ENCODE measurements around the gene PIEZO1. TPM values are rescaled to one million over a fixed set of nuclear protein-coding genes. Genes with fewer than 3 reads are reported as not detected.

Gene PIEZO1
- total and polyA plus RNA-seq, 9 of the 15 experiments (the other 6 are each of a cell fraction or from before 2014, with no cell fraction given), result 3.6 to 432 (median 131) TPM

DNA sequence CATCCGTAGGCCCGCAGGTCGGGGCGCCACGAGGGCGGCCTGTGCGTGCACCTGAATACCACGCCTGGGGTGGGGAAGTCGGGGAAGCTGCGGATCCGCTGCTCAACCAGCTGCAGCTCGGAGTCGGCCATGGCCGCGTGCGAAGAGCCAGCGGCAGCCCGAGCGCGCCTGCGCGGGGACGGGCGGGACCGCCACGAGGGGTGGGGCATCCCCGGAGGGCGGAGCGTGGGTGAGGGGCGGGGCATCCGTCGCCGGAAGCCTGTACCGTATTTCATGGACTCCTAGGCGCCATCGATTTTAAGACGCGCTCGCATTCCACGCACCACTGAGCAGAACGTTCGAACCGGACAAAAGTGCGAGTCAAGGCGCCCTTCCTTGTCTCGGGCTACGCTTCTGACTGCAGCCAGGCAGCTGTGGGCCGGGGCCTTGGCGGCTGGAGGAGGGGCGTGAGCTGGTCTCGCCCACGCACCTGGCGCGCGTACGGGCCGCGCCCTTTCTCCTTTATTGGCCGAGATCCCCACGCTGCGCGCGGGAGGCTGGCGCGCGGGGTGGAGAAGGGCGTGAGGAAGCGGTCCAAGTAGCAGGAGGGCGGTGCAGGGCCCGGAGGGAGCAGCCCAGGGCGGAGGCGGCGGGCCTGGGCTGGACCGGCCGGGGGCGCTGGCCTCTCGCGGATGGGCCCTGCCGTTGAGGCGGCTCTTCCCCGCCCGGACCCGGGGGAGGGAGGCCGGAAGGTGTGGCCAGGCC, 26.9 kb upstream of the PIEZO1 start, which contains the start of gene APRT (continued):
- TF ChIP-seq, protein P1, sequence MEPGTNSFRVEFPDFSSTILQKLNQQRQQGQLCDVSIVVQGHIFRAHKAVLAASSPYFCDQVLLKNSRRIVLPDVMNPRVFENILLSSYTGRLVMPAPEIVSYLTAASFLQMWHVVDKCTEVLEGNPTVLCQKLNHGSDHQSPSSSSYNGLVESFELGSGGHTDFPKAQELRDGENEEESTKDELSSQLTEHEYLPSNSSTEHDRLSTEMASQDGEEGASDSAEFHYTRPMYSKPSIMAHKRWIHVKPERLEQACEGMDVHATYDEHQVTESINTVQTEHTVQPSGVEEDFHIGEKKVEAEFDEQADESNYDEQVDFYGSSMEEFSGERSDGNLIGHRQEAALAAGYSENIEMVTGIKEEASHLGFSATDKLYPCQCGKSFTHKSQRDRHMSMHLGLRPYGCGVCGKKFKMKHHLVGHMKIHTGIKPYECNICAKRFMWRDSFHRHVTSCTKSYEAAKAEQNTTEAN (CRISPR knock-in tag; IDR thresholded peaks at IDR 0.05), result 0 out of 2 replicates have a peak, but pooled peaks have one; percentile 50
- TF ChIP-seq ETV1 (tag; conservative IDR thresholded peaks at IDR 0.05; ENCODE audit: low read depth), result peak; percentile 82
- peak; percentile 61; the same call in 1 of the 2 replicates for TF ChIP-seq FOXK1 (CRISPR knock-in tag; IDR thresholded peaks at IDR 0.05; ENCODE audit: borderline replicate concordance)
- peak in 1 of 2 experiments; percentile 76; a peak in 2 of 4 replicates for TF ChIP-seq ZNF639 (CRISPR knock-in tag; conservative IDR thresholded peaks at IDR 0.05 in 1 of 2, IDR thresholded peaks at IDR 0.05 in 1 of 2)
- peak; percentile 44; the same call in 1 of the 2 replicates for TF ChIP-seq ILF3 (IDR thresholded peaks at IDR 0.05; ENCODE audit: borderline replicate concordance)
- peak; percentile 98 for TF ChIP-seq STAG1 (CRISPR knock-in tag; IDR thresholded peaks at IDR 0.05; ENCODE audit: borderline replicate concordance)
- no peak for TF ChIP-seq TAF9B (IDR thresholded peaks at IDR 0.05; ENCODE audit: partially characterized antibody)
- peak; percentile 80 for TF ChIP-seq POLR2A (conservative IDR thresholded peaks at IDR 0.05)
- peak; percentile 92 to 93 for TF ChIP-seq NRF1 (conservative IDR thresholded peaks at IDR 0.05 in 1 of 2, IDR thresholded peaks at IDR 0.05 in 1 of 2)
- peak; percentile 53; the same call in 1 of the 2 replicates for TF ChIP-seq ESRRA (IDR thresholded peaks at IDR 0.05; ENCODE audit: borderline replicate concordance, low read depth)
- TF ChIP-seq, protein P2, sequence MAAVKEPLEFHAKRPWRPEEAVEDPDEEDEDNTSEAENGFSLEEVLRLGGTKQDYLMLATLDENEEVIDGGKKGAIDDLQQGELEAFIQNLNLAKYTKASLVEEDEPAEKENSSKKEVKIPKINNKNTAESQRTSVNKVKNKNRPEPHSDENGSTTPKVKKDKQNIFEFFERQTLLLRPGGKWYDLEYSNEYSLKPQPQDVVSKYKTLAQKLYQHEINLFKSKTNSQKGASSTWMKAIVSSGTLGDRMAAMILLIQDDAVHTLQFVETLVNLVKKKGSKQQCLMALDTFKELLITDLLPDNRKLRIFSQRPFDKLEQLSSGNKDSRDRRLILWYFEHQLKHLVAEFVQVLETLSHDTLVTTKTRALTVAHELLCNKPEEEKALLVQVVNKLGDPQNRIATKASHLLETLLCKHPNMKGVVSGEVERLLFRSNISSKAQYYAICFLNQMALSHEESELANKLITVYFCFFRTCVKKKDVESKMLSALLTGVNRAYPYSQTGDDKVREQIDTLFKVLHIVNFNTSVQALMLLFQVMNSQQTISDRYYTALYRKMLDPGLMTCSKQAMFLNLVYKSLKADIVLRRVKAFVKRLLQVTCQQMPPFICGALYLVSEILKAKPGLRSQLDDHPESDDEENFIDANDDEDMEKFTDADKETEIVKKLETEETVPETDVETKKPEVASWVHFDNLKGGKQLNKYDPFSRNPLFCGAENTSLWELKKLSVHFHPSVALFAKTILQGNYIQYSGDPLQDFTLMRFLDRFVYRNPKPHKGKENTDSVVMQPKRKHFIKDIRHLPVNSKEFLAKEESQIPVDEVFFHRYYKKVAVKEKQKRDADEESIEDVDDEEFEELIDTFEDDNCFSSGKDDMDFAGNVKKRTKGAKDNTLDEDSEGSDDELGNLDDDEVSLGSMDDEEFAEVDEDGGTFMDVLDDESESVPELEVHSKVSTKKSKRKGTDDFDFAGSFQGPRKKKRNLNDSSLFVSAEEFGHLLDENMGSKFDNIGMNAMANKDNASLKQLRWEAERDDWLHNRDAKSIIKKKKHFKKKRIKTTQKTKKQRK (IDR thresholded peaks at IDR 0.05; ENCODE audit: borderline replicate concordance, low read depth, low read length), result no peak
- TF ChIP-seq MCM7 (IDR thresholded peaks at IDR 0.05), result no peak
- TF ChIP-seq RBM22 (IDR thresholded peaks at IDR 0.05; ENCODE audit: low read depth, low read length, poor library complexity, severe bottlenecking), result peak; percentile 79
- TF ChIP-seq, protein P3, sequence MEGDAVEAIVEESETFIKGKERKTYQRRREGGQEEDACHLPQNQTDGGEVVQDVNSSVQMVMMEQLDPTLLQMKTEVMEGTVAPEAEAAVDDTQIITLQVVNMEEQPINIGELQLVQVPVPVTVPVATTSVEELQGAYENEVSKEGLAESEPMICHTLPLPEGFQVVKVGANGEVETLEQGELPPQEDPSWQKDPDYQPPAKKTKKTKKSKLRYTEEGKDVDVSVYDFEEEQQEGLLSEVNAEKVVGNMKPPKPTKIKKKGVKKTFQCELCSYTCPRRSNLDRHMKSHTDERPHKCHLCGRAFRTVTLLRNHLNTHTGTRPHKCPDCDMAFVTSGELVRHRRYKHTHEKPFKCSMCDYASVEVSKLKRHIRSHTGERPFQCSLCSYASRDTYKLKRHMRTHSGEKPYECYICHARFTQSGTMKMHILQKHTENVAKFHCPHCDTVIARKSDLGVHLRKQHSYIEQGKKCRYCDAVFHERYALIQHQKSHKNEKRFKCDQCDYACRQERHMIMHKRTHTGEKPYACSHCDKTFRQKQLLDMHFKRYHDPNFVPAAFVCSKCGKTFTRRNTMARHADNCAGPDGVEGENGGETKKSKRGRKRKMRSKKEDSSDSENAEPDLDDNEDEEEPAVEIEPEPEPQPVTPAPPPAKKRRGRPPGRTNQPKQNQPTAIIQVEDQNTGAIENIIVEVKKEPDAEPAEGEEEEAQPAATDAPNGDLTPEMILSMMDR (IDR thresholded peaks at IDR 0.05 in 2 of 3, conservative IDR thresholded peaks at IDR 0.05 in 1 of 3; ENCODE audit: insufficient read depth in 2 of 3, low read depth in 1 of 3, low read length in 3 of 3), result peak; percentile 67 to 89 (median 84)
- peak; percentile 74 for TF ChIP-seq SMC3 (conservative IDR thresholded peaks at IDR 0.05; ENCODE audit: insufficient read depth, low read depth, low read length)
- peak; percentile 50 to 62; a peak in 1 of 4 replicates for TF ChIP-seq SIN3A (IDR thresholded peaks at IDR 0.05; ENCODE audit: borderline replicate concordance in 2 of 2, control insufficient read depth in 1 of 2, low read depth in 2 of 2, low read length in 2 of 2)
